Uterus (tissue), 2 donors: ENCODE results near the gene MYCN.

Source experiments
- CTCF ChIP-seq, 4 experiments: fragments of 200-600 bp in 2 of 4; fragments of 450-650 bp in 2 of 4; sonication (generic) in 2 of 4; IDR thresholded peaks; one replicate each; pipeline ENCODE4 v1.5.1; 2016 to 2019; ENCODE audit warnings: antibody characterized with exemption in 4 of 4, mild to moderate bottlenecking in 2 of 4, moderate library complexity in 1 of 4
- POLR2A ChIP-seq, 2 donors: fragments of 450-650 bp; IDR thresholded peaks; one replicate each; pipeline ENCODE4 v1.6.1; 2016; ENCODE audit warnings: antibody characterized with exemption in 2 of 2, mild to moderate bottlenecking in 1 of 2, moderate library complexity in 1 of 2

- TF ChIP-seq CTCF (IDR thresholded peaks at IDR 0.05) (no peak), POLR2A (IDR thresholded peaks at IDR 0.05) (no peak)
Measured at GRCh38 chr2:15979051-15979758, 38.9 kb downstream of the MYCN start.
